Cardiac fibroblast (primary cell): ENCODE results near the gene C7orf57.

Experiments
- DNase-seq, 2 donors: peaks; one replicate each; pipeline versions ENCODE4 v3.0.0 to v3.0.0-alpha.2; 2010; ENCODE audit warnings: low read depth in 2 of 2
- H3K4me3 ChIP-seq, 2 donors: replicated peaks in 1 of 2; 1 replicate in 1 of 2; 2 replicates in 1 of 2; pipeline ENCODE4 v1.5.1; 2011; ENCODE audit warnings: low read depth in 2 of 2, low read length in 2 of 2, mild to moderate bottlenecking in 2 of 2, moderate library complexity in 1 of 2
- TF ChIP-seq, protein P1 (sequence below): IDR thresholded peaks from one replicate; pipeline ENCODE4 v1.5.1; 2011; ENCODE audit warnings: low read depth, mild to moderate bottlenecking, low read length, inconsistent platforms

Gene C7orf57

DNA sequence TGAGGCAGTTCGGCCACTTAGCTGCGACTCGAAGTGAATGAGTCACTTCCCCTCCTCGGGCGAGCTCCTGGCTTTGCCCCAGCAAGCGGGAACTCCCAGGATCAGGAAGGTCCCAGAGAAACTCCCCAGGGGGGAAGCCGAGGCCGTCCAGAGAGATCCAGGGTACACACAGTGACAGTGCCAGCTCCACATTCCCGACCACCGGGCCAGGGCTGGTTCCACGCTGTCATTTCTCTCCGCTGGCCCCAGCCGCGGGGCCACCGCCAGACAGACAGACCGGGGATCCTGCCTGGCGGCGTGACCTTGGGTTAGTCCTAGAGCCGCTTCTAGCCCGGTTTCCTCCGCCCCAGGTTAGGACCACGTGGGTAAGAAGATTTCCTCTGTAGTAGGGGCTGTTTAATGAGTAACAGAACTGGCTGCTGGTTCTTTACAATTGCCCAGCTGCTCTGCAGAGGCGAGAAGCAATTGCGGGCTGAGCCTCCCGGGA is 53.3 kb downstream of the C7orf57 start:
- TF ChIP-seq, protein P1, sequence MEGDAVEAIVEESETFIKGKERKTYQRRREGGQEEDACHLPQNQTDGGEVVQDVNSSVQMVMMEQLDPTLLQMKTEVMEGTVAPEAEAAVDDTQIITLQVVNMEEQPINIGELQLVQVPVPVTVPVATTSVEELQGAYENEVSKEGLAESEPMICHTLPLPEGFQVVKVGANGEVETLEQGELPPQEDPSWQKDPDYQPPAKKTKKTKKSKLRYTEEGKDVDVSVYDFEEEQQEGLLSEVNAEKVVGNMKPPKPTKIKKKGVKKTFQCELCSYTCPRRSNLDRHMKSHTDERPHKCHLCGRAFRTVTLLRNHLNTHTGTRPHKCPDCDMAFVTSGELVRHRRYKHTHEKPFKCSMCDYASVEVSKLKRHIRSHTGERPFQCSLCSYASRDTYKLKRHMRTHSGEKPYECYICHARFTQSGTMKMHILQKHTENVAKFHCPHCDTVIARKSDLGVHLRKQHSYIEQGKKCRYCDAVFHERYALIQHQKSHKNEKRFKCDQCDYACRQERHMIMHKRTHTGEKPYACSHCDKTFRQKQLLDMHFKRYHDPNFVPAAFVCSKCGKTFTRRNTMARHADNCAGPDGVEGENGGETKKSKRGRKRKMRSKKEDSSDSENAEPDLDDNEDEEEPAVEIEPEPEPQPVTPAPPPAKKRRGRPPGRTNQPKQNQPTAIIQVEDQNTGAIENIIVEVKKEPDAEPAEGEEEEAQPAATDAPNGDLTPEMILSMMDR = no peak
- H3K4me3 ChIP-seq = peak overlapping the region; percentile 48 to 95
- peak; percentile 96 to 98 for DNase-seq

DNA sequence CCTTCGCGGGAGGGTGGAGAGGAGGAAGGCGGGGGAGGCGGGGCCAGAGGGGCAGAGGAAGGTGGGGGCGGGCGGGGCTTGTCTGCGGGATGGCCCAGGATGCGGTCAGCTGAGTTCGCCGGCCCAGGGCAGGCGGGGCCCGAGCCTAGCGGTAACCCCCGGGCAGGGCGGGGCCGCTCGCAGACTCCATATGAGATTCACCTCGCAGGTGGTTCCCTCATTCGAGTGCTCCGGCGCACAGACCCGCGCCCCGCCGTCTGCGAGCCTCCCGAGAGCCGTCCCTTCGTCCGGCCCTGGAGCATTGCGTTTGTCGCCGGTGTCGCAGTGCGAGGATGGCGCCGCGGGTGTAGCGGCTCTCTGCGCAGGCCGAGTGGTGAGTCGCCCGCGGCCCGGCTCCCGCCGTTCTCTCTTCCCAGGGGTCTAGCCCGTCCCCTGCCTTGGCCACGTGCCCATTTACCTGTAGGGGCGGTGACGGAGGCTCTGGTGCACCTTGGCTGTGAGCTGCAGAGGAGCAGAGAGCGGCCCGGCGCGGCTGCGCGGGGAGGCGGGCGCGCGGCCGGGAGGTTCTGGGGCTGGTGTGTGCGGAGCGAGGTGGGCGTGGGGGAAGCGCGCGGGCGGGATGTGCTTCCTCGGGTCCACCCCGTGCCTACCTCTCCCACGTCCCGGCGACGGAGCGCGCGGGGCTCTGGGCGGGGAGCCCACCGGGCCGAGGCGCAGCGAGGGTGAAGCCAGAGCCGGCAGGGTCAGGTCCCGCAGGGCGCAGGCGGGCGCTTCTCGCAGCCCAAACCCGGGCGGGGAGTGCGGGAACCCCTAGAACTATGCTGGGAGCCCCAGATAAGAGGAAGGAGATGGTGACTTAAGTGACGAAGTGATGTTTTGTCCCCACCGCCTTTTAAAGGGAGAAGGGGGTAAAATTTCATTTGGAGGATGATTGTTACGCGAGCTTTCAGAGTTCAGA is 54.0 kb downstream of the C7orf57 start, which contains the start of gene UPP1:
Gene UPP1 (plus strand): TSS at position 220 of the 958 bp plus-strand sequence. CDS start 5,519 bp downstream, outside the sequence.
- H3K4me3 ChIP-seq = peak within 1 kb of the TSS; percentile 90 to 95
- peak; percentile 41 to 98 for DNase-seq
- TF ChIP-seq, protein P1 = no peak

DNA sequence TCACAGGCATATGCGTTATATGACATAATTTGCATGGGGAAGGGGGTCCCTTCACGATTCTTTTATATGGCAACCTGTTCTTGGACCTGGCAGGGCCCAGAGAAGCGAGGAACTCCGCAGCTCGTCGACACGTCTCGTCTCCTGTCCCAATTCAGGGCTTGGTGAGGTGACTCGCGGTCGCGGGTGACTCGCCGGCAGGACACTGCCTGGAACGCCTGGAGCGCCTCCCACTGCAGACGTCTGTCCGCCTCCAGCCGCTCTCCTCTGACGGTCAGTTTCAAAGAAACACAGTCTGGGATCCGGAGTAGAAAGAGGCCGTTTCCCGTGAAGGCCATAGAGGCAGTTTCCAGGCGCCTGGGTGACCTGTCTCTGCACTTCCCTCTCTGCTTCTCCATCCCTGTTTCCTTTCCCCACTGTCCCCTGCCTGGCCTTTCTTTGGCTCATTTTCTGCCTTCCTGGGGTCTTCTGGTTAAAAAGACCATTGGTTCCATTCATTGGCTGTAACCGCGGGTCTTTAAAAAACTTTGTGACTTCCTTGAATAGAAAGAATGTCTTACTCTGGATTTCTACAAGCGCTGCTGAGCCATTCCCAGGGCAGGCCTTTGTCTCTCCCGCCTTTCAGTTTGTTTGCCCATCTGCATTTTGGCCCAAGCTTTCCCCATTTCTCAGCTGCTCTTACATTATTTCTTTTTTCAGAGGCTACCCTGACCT is 54.9 kb downstream of the C7orf57 start:
- H3K4me3 ChIP-seq = peak overlapping the region; percentile 90 to 95
- TF ChIP-seq, protein P1 = no peak
- peak; percentile 55 to 56 for DNase-seq

DNA sequence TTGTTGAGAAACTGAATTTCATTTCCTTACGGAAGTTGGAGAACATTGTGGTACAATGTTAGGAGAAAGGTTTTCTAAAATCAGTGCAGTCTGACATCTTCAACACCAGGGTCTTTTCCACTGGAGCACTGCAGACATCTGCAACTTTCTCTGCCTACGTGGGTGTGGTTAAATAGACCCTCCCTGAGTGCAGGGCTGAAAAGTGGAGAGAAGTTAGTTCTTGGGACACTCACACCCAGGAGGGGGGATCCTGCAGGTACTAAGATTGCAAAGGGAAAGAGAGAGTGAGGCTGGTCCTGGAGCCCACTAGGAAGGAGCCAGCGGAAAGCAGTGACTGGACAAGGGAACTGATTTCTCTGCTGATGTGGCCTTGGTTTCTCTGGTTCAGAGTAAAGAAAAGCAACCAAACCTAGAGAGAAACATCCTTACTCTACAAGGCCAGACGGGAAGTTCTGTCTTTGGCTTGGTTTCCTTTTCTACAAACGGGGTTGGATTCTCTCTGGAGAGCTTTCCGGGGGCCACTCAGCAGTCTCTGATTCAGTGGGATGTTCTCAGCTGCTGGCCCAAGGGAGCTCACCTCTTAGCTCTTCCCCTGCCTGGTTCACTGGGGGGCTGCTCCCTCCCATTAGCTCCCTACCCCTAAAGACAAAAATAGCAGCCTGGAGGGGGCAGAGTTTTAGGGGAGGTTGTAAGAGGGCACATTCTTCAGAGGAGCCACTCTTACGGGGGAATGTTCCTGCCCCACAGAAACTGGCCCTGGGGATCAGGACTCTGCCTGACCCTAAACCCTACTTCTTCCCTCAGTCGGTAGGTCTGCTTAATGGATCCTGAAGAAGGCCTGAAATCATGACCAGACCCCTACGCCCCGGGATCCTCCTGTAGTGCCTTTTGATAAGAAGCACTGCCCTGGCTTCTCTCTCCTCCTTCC is 56.4 kb downstream of the C7orf57 start:
- no peak for DNase-seq

DNA sequence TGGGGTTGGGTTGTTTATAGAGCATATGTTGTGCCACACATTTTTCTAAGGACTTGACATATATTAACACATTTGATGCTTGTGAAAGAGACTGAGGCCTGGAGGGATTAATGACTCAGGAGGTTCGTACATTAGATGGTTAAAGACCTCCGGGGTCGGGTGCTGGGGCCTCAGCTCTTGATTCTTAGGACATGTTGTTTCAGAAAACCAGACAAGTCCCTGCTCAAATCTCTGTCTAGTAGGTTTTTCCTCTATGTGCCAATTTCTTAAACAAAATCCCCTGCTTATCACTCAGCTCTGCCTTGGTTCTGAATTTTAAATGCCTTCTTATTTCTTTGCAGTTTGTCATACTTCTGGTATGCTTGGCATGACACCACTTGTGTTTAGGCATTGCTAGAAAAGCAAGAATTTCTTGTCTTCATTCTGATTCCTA is 59.5 kb downstream of the C7orf57 start:
- H3K4me3 ChIP-seq = no peak overlapping the region
- peak; percentile 75 to 77 for DNase-seq
- TF ChIP-seq, protein P1 = no peak

More for the DNA sequence above, 56.4 kb downstream of the C7orf57 start:
- H3K4me3 ChIP-seq = no peak overlapping the region
- TF ChIP-seq, protein P1 = no peak

DNA sequence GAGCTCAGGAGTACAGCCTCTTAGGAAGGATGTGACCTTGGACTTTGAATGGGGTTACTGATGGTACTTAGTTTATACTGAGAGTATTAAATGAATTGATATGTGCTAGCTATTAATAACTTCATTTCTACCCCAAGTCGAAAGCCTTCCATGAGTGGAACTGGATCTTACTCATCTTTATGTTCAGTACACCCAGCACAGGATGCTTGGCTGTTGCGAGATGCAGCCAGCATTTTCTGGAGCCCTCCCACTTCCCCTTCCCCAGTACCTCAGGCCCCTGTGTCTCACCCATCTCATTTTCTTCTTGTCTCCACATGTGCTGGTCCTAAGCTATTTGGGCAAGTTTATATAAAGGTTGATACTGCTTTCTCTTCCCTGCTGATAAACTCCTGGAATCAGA is 60.9 kb downstream of the C7orf57 start:
- H3K4me3 ChIP-seq = no peak overlapping the region
- DNase-seq = peak in 1 of 2 donors; percentile 33
- TF ChIP-seq, protein P1 = no peak
